GM12865 (cell line): Measurements from ENCODE around the gene IL33.

ENCODE experiments used
- DNase-seq: peaks from one replicate; pipeline ENCODE4 v3.0.0; 2010; ENCODE audit warnings: low read depth
- H3K4me3 ChIP-seq: 2 replicates; pipeline ENCODE4 v1.5.1; 2011; ENCODE audit warnings: mild to moderate bottlenecking, low read depth, low read length, control low read depth
- CTCF ChIP-seq: IDR thresholded peaks from 2 replicates; pipeline ENCODE4 v1.5.1; 2011; ENCODE audit warnings: low read length, control low read depth, low read depth, inconsistent platforms; ENCODE audit not compliant: insufficient read depth; ENCODE audit errors: missing control alignments

IL33 gene

GRCh38 chr9:6216002-6216401 lies 395 bp downstream of the IL33 start:
- DNase-seq = no peak
- no peak overlapping the region for H3K4me3 ChIP-seq
- TF ChIP-seq CTCF = no peak

- TF ChIP-seq CTCF = no peak
- H3K4me3 ChIP-seq = no peak overlapping the region
- DNase-seq = no peak
These were observed 1.3 kb downstream of the IL33 start for GRCh38 chr9:6216951-6217350.

DNA sequence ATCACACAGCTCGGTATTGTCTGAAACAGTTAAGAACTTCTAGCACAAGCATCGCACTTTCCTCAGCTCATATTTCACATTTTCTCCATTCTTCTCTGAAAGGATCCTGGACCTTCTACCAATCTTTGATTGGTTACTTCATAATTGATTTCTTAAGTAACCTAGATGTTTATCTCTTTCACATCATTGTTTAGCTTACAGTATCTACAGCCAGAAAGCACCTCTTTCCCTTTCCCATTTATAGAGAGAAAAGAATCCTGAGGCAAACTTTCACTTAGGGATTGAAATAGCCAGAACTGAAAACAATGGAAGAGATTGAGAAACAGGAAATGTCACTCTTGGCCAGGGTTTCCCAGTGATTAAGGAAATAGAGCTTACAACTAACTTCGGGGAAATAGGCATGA lies 2.5 kb downstream of the IL33 start:
- H3K4me3 ChIP-seq = no peak overlapping the region
- TF ChIP-seq CTCF = no peak
- no peak for DNase-seq

GRCh38 chr9:6219040-6219439 lies 3.4 kb downstream of the IL33 start:
- TF ChIP-seq CTCF = no peak
- H3K4me3 ChIP-seq = no peak overlapping the region
- DNase-seq = no peak

- no peak for DNase-seq
These were observed 4.4 kb downstream of the IL33 start for GRCh38 chr9:6219981-6220380.

DNA sequence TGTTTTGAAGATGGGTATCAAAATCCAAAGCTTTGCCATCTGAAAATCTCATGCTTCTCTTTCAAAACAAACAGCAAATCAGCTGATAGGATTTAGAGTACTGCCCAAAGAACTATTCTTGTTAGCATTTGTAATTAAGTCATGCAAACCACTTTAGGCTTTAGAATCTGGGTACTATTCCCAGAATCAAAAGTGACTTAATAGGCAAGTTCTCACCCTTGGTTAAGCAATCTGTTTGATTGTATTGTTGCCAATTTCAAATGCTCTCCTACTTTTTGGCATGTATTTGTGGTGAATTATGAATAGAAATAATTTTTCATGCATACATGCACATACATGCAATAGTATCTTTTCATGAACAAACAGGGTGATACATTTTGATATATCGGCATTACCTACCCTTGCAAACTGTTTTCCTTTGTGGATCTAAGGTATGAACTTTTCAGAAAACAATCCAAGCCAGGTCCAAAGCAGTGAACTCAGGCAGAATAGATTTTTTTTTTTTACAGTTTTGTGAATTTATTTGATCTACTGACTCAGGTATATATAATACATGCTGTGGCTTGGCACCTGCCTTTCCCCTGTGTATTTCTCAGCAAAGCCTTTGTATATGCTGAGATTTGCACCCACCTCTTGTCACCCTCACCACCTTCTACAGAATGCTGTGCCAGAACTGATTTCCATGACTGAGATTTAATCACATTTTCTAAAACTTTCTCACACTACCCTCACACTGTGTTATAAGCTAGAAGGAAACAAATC lies 9.0 kb downstream of the IL33 start:
- no peak overlapping the region for H3K4me3 ChIP-seq
- DNase-seq = no peak
- TF ChIP-seq CTCF = no peak

More at GRCh38 chr9:6219981-6220380, 4.4 kb downstream of the IL33 start:
- TF ChIP-seq CTCF = no peak
- no peak overlapping the region for H3K4me3 ChIP-seq

DNA sequence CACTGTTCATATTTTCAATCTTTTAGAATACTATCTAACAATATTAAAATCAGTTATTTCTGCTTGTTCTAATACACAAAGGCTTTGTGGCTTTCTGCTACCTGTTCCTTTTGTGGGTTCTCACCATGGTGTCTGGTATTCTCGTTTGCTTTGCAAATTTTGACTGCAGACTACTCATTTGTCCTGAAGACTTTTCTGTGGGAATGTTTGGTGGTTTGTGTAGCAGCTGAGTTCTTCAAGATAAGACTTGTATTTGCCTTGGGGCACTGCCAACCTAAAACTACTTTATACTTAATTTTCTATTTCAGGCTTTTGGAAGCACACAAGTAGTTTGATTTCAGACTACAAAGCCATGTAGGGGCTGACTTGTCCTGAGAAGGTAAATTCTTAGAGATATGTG lies 11.1 kb downstream of the IL33 start:
- TF ChIP-seq CTCF = no peak
- no peak overlapping the region for H3K4me3 ChIP-seq
- DNase-seq = peak; percentile 9
